ENCODE results near the gene DNER. TPM values are rescaled to one million over a fixed set of nuclear protein-coding genes. Genes with fewer than 3 reads are reported as not detected.

The DNER gene
- total and polyA plus RNA-seq, 2 of the 4 experiments (the other 2 are of a cell fraction) = under 0.01 to 0.14 TPM

- DNase-seq = no peak
- H3K4me2 ChIP-seq (ENCODE audit: low read depth, low read length) = no peak overlapping the region
- H3K9ac ChIP-seq (ENCODE audit: low read depth, low read length) = no peak overlapping the region
- H3K14ac ChIP-seq (replicated peaks; ENCODE audit: low read depth, low read length) = no peak overlapping the region
- dilution Hi-C loops (cut with HindIII; ENCODE audit: low sequenced_read_pairs, unreplicated experiment) = no loop called here
- H4K8ac ChIP-seq (ENCODE audit: low read depth in 2 of 2, low read length in 2 of 2) = no peak overlapping the region
- no peak overlapping the region for H3K4me3 ChIP-seq (ENCODE audit: insufficient read depth, low read depth, low read length)
- no peak overlapping the region for H2BK15ac ChIP-seq (ENCODE audit: low read depth, low read length)
- no peaks in the 10 kb centered on the region for H3K36me3 ChIP-seq (ENCODE audit: control insufficient read depth, insufficient read depth, low read length)
- no TSS peak for BruUV-seq (replicated peaks)
- no peak overlapping the region for H4K5ac ChIP-seq (ENCODE audit: low read depth, low read length)
- no peaks in the 10 kb centered on the region for H3K27me3 ChIP-seq (ENCODE audit: control insufficient read depth, insufficient read depth, low read length)
- no peak overlapping the region for H2BK120ac ChIP-seq (ENCODE audit: low read depth, low read length)
- H3K27ac ChIP-seq (ENCODE audit: insufficient read depth, low read length) = no peak overlapping the region
- no peak overlapping the region for H4K91ac ChIP-seq (ENCODE audit: insufficient read depth, low read depth, low read length)
- H3K4me1 ChIP-seq (ENCODE audit: control insufficient read depth, insufficient read depth, low read length) = no peaks in the 10 kb centered on the region
- ChIA-PET CTCF (no interaction called here), POLR2A (ENCODE audit: unreplicated experiment) (no interaction called here)
- no peaks in the 10 kb centered on the region for H3K9me1 ChIP-seq (ENCODE audit: insufficient read depth, low read length)
- intact Hi-C loops (cut with micrococcal nuclease) = no loop called here
- H3K9me3 ChIP-seq (ENCODE audit: control insufficient read depth, insufficient read depth, low read length) = no peaks in the 10 kb centered on the region
- H3K23ac ChIP-seq (ENCODE audit: low read depth, low read length) = no peak overlapping the region
- in situ Hi-C loops (cut with MboI; ENCODE audit: low sequenced_read_pairs) = no loop called here
- no peak overlapping the region for H3K56ac ChIP-seq (ENCODE audit: extremely low read depth, insufficient read depth, low read length)
- no peak overlapping the region for H2BK20ac ChIP-seq (ENCODE audit: low read depth, low read length)
- ATAC-seq (ENCODE audit: low read depth) = no peak
- no CpG with 5 or more reads among the region's 2 CpGs for WGBS, 2 experiments (ENCODE audit: extremely low coverage in 2 of 2, insufficient read length in 1 of 2)
- no peak overlapping the region for H2AFZ ChIP-seq (replicated peaks; ENCODE audit: low read length, poor library complexity)
- no peak overlapping the region for H2AK5ac ChIP-seq (ENCODE audit: low read depth, low read length)
- H2BK5ac ChIP-seq (ENCODE audit: low read depth, low read length, poor library complexity, severe bottlenecking) = no peak overlapping the region
- no peaks in the 10 kb centered on the region for H3K79me1 ChIP-seq (ENCODE audit: low read depth in 1 of 2, low read length in 2 of 2)
- H3K18ac ChIP-seq (ENCODE audit: low read depth, low read length) = no peak overlapping the region
- H2AK9ac ChIP-seq (replicated peaks; ENCODE audit: low read depth, low read length, poor library complexity) = no peak overlapping the region
- TF ChIP-seq MAZ (IDR thresholded peaks at IDR 0.05; ENCODE audit: borderline replicate concordance, low read depth, low read length) = no peak
- no peak for TF ChIP-seq NFE2L2 (IDR thresholded peaks at IDR 0.05; ENCODE audit: low read depth, low read length)
- no peak for TF ChIP-seq MXI1 (IDR thresholded peaks at IDR 0.05; ENCODE audit: borderline replicate concordance, low read depth, low read length)
- TF ChIP-seq RCOR1 (IDR thresholded peaks at IDR 0.05; ENCODE audit: insufficient replicate concordance, low read length) = no peak
- no peak for TF ChIP-seq POLR2A (IDR thresholded peaks at IDR 0.05; ENCODE audit: low read depth, low read length)
- no peak for TF ChIP-seq CTCF (conservative IDR thresholded peaks at IDR 0.05; ENCODE audit: low read depth, low read length)
- no peak for TF ChIP-seq MAFK (IDR thresholded peaks at IDR 0.05; ENCODE audit: low read depth, low read length)
- no peak for TF ChIP-seq USF2 (IDR thresholded peaks at IDR 0.05; ENCODE audit: low read depth, low read length)
- TF ChIP-seq BHLHE40 (IDR thresholded peaks at IDR 0.05; ENCODE audit: low read depth, low read length) = no peak
- no peak for TF ChIP-seq RFX5 (IDR thresholded peaks at IDR 0.05; ENCODE audit: low read depth, low read length)
- TF ChIP-seq CHD1 (IDR thresholded peaks at IDR 0.05; ENCODE audit: low read depth, low read length) = no peak
- TF ChIP-seq FOS (IDR thresholded peaks at IDR 0.05; ENCODE audit: low read depth, low read length) = no peak
- TF ChIP-seq RAD21 (IDR thresholded peaks at IDR 0.05; ENCODE audit: low read length) = no peak
- no peak for TF ChIP-seq CEBPB (IDR thresholded peaks at IDR 0.05; ENCODE audit: low read depth, low read length)
- no peak for TF ChIP-seq ELK1 (IDR thresholded peaks at IDR 0.05; ENCODE audit: borderline replicate concordance, low read depth, low read length)
- no peak for TF ChIP-seq SMC3 (IDR thresholded peaks at IDR 0.05; ENCODE audit: low read depth, low read length)
- no peak overlapping the region for H3K4ac ChIP-seq (ENCODE audit: low read depth, low read length)
- no peaks in the 10 kb centered on the region for H4K20me1 ChIP-seq (ENCODE audit: insufficient read depth, low read length)
Observed at GRCh38 chr2:229701062-229701461, 13.3 kb downstream of the DNER start.

Data from IMR-90 (cell line).